ENCODE data around the gene STON2. TPM values are rescaled to one million over a fixed set of nuclear protein-coding genes. Genes with fewer than 3 reads are reported as not detected.
"Not testable (repeated sequence)": the region's sequence is repeated elsewhere in the genome, so short reads cannot be mapped to it uniquely, and the experiment has no call there.

The STON2 gene
- total RNA-seq, 2 donors from 2014 or later: 6.6 to 16.6 TPM

DNA sequence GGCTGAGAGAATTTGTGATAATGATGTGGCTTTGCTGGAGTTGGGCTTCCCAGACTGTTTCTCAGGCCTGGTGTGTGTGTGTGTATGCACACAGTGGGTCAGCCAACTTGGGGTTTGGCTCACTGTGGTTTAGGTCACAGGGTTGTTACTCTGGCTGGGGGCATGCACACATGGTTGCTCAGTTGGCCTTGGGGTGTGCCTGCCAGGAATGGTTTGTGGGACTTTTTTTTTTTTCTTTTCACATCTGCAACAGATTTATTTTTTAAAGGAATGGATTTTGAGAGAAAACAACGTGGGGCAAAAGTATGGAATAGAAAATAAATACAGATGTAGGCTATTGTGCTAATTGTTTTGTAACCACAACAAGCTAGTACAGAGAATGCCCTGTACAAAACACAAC, 154.4 kb downstream of the STON2 start:
- ATAC-seq: no peak

DNA sequence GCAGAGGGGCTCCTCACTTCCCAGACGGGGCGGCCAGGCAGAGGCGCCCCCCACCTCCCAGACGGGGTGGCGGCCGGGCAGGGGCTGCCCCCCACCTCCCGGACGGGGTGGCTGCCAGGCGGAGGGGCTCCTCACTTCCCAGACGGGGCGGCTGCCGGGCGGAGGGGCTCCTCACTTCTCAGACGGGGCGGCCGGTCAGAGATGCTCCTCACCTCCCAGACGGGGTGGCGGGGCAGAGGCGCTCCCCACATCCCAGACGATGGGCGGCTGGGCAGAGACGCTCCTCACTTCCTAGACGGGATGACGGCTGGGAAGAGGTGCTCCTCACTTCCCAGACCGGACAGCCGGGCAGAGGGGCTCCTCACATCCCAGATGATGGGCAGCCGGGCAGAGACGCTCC, 155.7 kb downstream of the STON2 start:
- H3K36me3 ChIP-seq (replicated peaks in 1 of 2; ENCODE audit: insufficient read depth in 1 of 2, low read depth in 2 of 2); H3K4me1 ChIP-seq; DNase-seq; H3K9me3 ChIP-seq; H3K4me3 ChIP-seq; H3K27me3 ChIP-seq; intact Hi-C loops (cut with DNase I); ATAC-seq; H3K27ac ChIP-seq: not testable (repeated sequence)
- WGBS, 2 donors: 84 to 100% methylated on average over 3 to 6 of the region's 28 CpGs

More for the DNA sequence above, 154.4 kb downstream of the STON2 start:
- no peak for TF ChIP-seq CTCF (IDR thresholded peaks at IDR 0.05)
- TF ChIP-seq POLR2A (IDR thresholded peaks at IDR 0.05): no peak
- H3K36me3 ChIP-seq (replicated peaks in 1 of 2; ENCODE audit: insufficient read depth in 1 of 2, low read depth in 2 of 2): no peaks in the 10 kb centered on the region
- intact Hi-C loops (cut with DNase I): no loop called here
- WGBS, 2 donors: 29 to 41% methylated on average over 1 of the region's 1 CpG
- H3K9me3 ChIP-seq: no peaks in the 10 kb centered on the region
- DNase-seq: no peak
- no peak overlapping the region for H3K27ac ChIP-seq
- no peaks in the 10 kb centered on the region for H3K4me1 ChIP-seq
- H3K4me3 ChIP-seq: no peak overlapping the region
- H3K27me3 ChIP-seq: no peaks in the 10 kb centered on the region

DNA sequence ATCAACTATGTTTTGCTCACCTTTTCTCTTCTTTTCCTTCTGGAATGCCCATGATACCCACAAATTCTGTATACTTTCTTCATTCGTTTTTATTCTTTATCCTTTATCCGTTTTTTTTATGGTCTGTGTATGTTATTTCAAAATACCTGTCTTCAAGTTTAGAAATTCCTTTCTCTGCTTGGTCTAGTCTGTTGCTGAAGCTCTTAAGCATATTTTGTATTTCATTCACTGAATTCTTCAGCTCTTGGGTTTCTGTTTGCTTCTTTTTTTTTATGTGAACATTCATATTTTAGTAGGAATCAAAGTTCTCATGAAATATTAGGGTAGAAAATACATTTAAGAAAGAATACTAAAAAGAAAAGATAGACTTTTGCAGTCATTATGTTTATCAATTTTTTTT, 156.6 kb downstream of the STON2 start:
- Histone ChIP-seq H3K9me3 (no peaks in the 10 kb centered on the region), H3K27me3 (no peaks in the 10 kb centered on the region), H3K27ac (no peak overlapping the region), H3K4me3 (no peak overlapping the region), H3K36me3 (replicated peaks in 1 of 2; ENCODE audit: insufficient read depth in 1 of 2, low read depth in 2 of 2) (no peaks in the 10 kb centered on the region), H3K4me1 (no peaks in the 10 kb centered on the region)
- no peak for TF ChIP-seq POLR2A (IDR thresholded peaks at IDR 0.05)
- DNase-seq: no peak
- no peak for ATAC-seq
- intact Hi-C loops (cut with DNase I): no loop called here
- WGBS, 2 donors: 63 to 66% methylated on average over 2 of the region's 2 CpGs

DNA sequence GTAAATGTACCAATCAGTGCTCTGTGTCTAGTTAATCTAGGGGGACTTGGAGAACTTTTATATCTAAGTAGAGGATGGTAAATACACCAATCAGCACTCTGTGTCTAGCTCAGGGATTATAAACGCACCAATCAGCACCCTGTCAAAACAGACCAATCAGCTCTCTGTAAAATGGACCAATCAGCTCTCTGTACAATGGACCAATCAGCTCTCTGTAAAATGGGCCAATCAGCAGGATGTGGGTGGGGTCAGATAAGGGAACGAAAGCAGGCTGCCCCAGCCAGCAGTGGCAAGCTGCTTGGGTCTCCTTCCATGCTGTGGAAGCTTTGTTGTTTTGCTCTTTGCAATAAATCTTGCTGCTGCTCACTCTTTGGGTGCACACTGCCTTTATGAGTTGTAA, 163.3 kb downstream of the STON2 start:
- ATAC-seq; H3K4me1 ChIP-seq; DNase-seq; H3K36me3 ChIP-seq (replicated peaks in 1 of 2; ENCODE audit: insufficient read depth in 1 of 2, low read depth in 2 of 2); H3K9me3 ChIP-seq; intact Hi-C loops (cut with DNase I); H3K27me3 ChIP-seq; H3K4me3 ChIP-seq; H3K27ac ChIP-seq: not testable (repeated sequence)
- WGBS, 2 donors: 58 to 71% methylated on average over 2 of the region's 2 CpGs

GRCh38 chr14:81236138-81236537, 164.0 kb downstream of the STON2 start:
- no peaks in the 10 kb centered on the region for H3K27me3 ChIP-seq
- no peak overlapping the region for H3K27ac ChIP-seq
- H3K4me3 ChIP-seq: no peak overlapping the region
- TF ChIP-seq POLR2A (IDR thresholded peaks at IDR 0.05): no peak
- TF ChIP-seq CTCF (IDR thresholded peaks at IDR 0.05): no peak
- WGBS, 2 donors: 92 to 100% methylated on average over 6 to 15 of the region's 20 CpGs
- H3K9me3 ChIP-seq: no peaks in the 10 kb centered on the region
- intact Hi-C loops (cut with DNase I): no loop called here
- H3K4me1 ChIP-seq: no peaks in the 10 kb centered on the region
- DNase-seq: no peak
- H3K36me3 ChIP-seq (replicated peaks in 1 of 2; ENCODE audit: insufficient read depth in 1 of 2, low read depth in 2 of 2): no peaks in the 10 kb centered on the region
- no peak for ATAC-seq

DNA sequence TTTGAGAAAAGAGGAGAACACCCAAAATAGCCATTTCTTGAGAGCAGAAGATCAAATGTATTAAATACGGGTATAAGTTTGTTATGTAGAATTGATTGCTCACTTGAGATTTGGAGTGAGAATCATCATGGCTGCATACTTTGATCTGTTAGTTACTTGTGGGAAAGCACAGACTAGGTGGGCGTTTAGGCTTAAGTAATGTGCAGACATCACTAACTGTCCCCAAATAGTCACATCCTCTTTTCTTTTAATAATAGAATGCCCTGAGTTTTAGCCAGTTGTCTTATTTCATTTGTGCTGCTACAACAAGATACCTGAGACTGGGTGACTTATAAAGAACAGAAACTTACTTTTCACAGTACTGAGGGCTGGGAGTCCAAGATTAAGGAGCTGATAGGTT, 165.0 kb downstream of the STON2 start:
- no peaks in the 10 kb centered on the region for H3K4me1 ChIP-seq
- H3K27ac ChIP-seq: no peak overlapping the region
- H3K27me3 ChIP-seq: no peaks in the 10 kb centered on the region
- intact Hi-C loops (cut with DNase I): no loop called here
- H3K9me3 ChIP-seq: no peaks in the 10 kb centered on the region
- WGBS, 2 donors: 54 to 62% methylated on average over 2 of the region's 2 CpGs
- no peaks in the 10 kb centered on the region for H3K36me3 ChIP-seq (replicated peaks in 1 of 2; ENCODE audit: insufficient read depth in 1 of 2, low read depth in 2 of 2)
- ATAC-seq (no peak), DNase-seq (no peak)
- no peak for TF ChIP-seq CTCF (IDR thresholded peaks at IDR 0.05)
- TF ChIP-seq POLR2A (IDR thresholded peaks at IDR 0.05): no peak
- H3K4me3 ChIP-seq: no peak overlapping the region

Measured in body of pancreas (tissue), 4 donors.